ENCODE measurements around the gene SYNDIG1. TPM values are rescaled to one million over a fixed set of nuclear protein-coding genes. Genes with fewer than 3 reads are reported as not detected.

SYNDIG1 gene
- total RNA-seq, 2 experiments from 2014 or later = not detected

GRCh38 chr20:24651171-24651975 lies 181.9 kb downstream of the SYNDIG1 start:
- no peak for DNase-seq (ENCODE audit: low spot score)
- Histone ChIP-seq H3K4me3 (ENCODE audit: low read depth, low read length, poor library complexity, severe bottlenecking) (no peak overlapping the region), H3K36me3 (ENCODE audit: insufficient read depth, low read length) (no peaks in the 10 kb centered on the region), H2AFZ (ENCODE audit: low read length) (no peak overlapping the region), H3K4me1 (ENCODE audit: insufficient read depth, low read length, poor library complexity, severe bottlenecking) (peaks cover 7% of the 10 kb centered on the region), H3K27ac (ENCODE audit: low read depth, low read length, poor library complexity, severe bottlenecking) (no peak overlapping the region), H3K9me2 (ENCODE audit: insufficient read depth, low read length) (no peaks in the 10 kb centered on the region), H3K4me2 (ENCODE audit: low read length) (no peak overlapping the region), H3K79me2 (ENCODE audit: insufficient read depth, low read depth, low read length) (no peaks in the 10 kb centered on the region), H3K9me3 (ENCODE audit: low read length) (no peaks in the 10 kb centered on the region), H4K20me1 (ENCODE audit: insufficient read depth, low read length) (no peaks in the 10 kb centered on the region)
- intact Hi-C loops (cut with micrococcal nuclease; ENCODE audit: unreplicated experiment) = no loop called here
- no TSS peak for BruUV-seq (replicated peaks)
- CTCF ChIA-PET (ENCODE audit: unreplicated experiment) = no interaction called here
- POLR2A ChIA-PET = interaction anchor here (1.1 kb wide), 1 partner anchor 17 kb away, joined by 3 read pairs; no protein-coding TSS in a partner anchor
- TF ChIP-seq CTCF (conservative IDR thresholded peaks at IDR 0.05; ENCODE audit: low read length) (no peak), EZH2phosphoT487 (IDR thresholded peaks at IDR 0.05; ENCODE audit: borderline replicate concordance, low read depth, low read length) (no peak)

- intact Hi-C loops (cut with micrococcal nuclease; ENCODE audit: unreplicated experiment) = no loop called here
- H3K79me2 ChIP-seq (ENCODE audit: insufficient read depth, low read depth, low read length) = no peaks in the 10 kb centered on the region
- BruUV-seq (replicated peaks) = no TSS peak
- H4K20me1 ChIP-seq (ENCODE audit: insufficient read depth, low read length) = no peaks in the 10 kb centered on the region
- H3K4me3 ChIP-seq (ENCODE audit: low read depth, low read length, poor library complexity, severe bottlenecking) = no peak overlapping the region
- H3K36me3 ChIP-seq (ENCODE audit: insufficient read depth, low read length) = no peaks in the 10 kb centered on the region
- ChIA-PET CTCF (ENCODE audit: unreplicated experiment) (no interaction called here), POLR2A (interaction anchor here (0.7 kb wide), 1 partner anchor 234 kb away, joined by 3 read pairs; no protein-coding TSS in a partner anchor)
- no peak overlapping the region for H2AFZ ChIP-seq (ENCODE audit: low read length)
- H3K9me3 ChIP-seq (ENCODE audit: low read length) = no peaks in the 10 kb centered on the region
- H3K27ac ChIP-seq (ENCODE audit: low read depth, low read length, poor library complexity, severe bottlenecking) = no peak overlapping the region
- no peak for TF ChIP-seq CTCF (conservative IDR thresholded peaks at IDR 0.05; ENCODE audit: low read length)
- no peak for TF ChIP-seq EZH2phosphoT487 (IDR thresholded peaks at IDR 0.05; ENCODE audit: borderline replicate concordance, low read depth, low read length)
- peaks cover 7% of the 10 kb centered on the region for H3K4me1 ChIP-seq (ENCODE audit: insufficient read depth, low read length, poor library complexity, severe bottlenecking)
- H3K9me2 ChIP-seq (ENCODE audit: insufficient read depth, low read length) = no peaks in the 10 kb centered on the region
- no peak for DNase-seq (ENCODE audit: low spot score)
- no peak overlapping the region for H3K4me2 ChIP-seq (ENCODE audit: low read length)
These were observed 182.5 kb downstream of the SYNDIG1 start for GRCh38 chr20:24651976-24652345.

- H3K9me2 ChIP-seq (ENCODE audit: insufficient read depth, low read length) = no peaks in the 10 kb centered on the region
- CTCF ChIA-PET (ENCODE audit: unreplicated experiment) = no interaction called here
- H3K4me3 ChIP-seq (ENCODE audit: low read depth, low read length, poor library complexity, severe bottlenecking) = no peak overlapping the region
- no peaks in the 10 kb centered on the region for H4K20me1 ChIP-seq (ENCODE audit: insufficient read depth, low read length)
- H3K4me2 ChIP-seq (ENCODE audit: low read length) = no peak overlapping the region
- intact Hi-C loops (cut with micrococcal nuclease; ENCODE audit: unreplicated experiment) = no loop called here
- no peaks in the 10 kb centered on the region for H3K36me3 ChIP-seq (ENCODE audit: insufficient read depth, low read length)
- no TSS peak for BruUV-seq (replicated peaks)
- H2AFZ ChIP-seq (ENCODE audit: low read length) = no peak overlapping the region
- no peaks in the 10 kb centered on the region for H3K9me3 ChIP-seq (ENCODE audit: low read length)
- H3K27ac ChIP-seq (ENCODE audit: low read depth, low read length, poor library complexity, severe bottlenecking) = no peak overlapping the region
- H3K79me2 ChIP-seq (ENCODE audit: insufficient read depth, low read depth, low read length) = no peaks in the 10 kb centered on the region
- DNase-seq (ENCODE audit: low spot score) = no peak
- TF ChIP-seq CTCF (conservative IDR thresholded peaks at IDR 0.05; ENCODE audit: low read length) = no peak
- no peak for TF ChIP-seq EZH2phosphoT487 (IDR thresholded peaks at IDR 0.05; ENCODE audit: borderline replicate concordance, low read depth, low read length)
- H3K4me1 ChIP-seq (ENCODE audit: insufficient read depth, low read length, poor library complexity, severe bottlenecking) = peaks cover 7% of the 10 kb centered on the region
- POLR2A ChIA-PET = no interaction called here
These were observed 183.9 kb downstream of the SYNDIG1 start for GRCh38 chr20:24653306-24653705.
